ENCODE results near the gene DCBLD2.

Gene DCBLD2

GRCh38 chr3:98798820-98799219 is 102.7 kb downstream of the DCBLD2 start:
- 96% methylated on average over 4 of the region's 4 CpGs for WGBS, 2 experiments
- H3K36me3 ChIP-seq (ENCODE audit: control insufficient read depth, insufficient read depth, low read length) = peaks cover 15% of the 10 kb centered on the region
- no peaks in the 10 kb centered on the region for H3K27me3 ChIP-seq (ENCODE audit: control insufficient read depth, insufficient read depth, low read length, poor library complexity, severe bottlenecking)
- no peak overlapping the region for H3K4me3 ChIP-seq (ENCODE audit: insufficient read depth, low read depth, low read length)
- no peaks in the 10 kb centered on the region for H3K4me1 ChIP-seq (ENCODE audit: control insufficient read depth, insufficient read depth, low read length)
- H3K27ac ChIP-seq (ENCODE audit: insufficient read depth, low read depth, low read length, poor library complexity, severe bottlenecking) = no peak overlapping the region
- no peaks in the 10 kb centered on the region for H3K9me3 ChIP-seq (ENCODE audit: control insufficient read depth, low read length)

DNA sequence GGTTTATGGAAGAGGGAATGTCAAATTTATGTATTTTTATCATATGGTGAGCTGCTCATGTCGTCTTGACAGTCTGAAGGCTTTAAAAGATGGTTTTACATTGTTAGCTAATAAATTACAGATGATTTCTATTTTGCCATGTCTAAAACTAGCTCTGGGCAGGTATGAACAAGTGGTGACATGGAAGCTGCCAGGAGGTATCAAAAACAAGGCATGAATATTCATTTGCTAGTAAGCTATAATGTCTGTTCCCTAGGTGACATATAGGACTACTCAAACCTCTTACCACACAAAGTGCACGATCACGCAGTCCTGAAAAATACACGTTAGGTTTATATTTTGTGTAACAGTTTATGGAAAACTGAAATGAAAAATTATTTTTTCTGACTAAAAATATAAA is 103.6 kb downstream of the DCBLD2 start:
- H3K9me3 ChIP-seq (ENCODE audit: control insufficient read depth, low read length) = no peaks in the 10 kb centered on the region
- peaks cover 15% of the 10 kb centered on the region for H3K36me3 ChIP-seq (ENCODE audit: control insufficient read depth, insufficient read depth, low read length)
- 91 to 94% methylated on average over 1 to 4 of the region's 4 CpGs for WGBS, 2 experiments
- no peak overlapping the region for H3K27ac ChIP-seq (ENCODE audit: insufficient read depth, low read depth, low read length, poor library complexity, severe bottlenecking)
- H3K4me1 ChIP-seq (ENCODE audit: control insufficient read depth, insufficient read depth, low read length) = no peaks in the 10 kb centered on the region
- H3K27me3 ChIP-seq (ENCODE audit: control insufficient read depth, insufficient read depth, low read length, poor library complexity, severe bottlenecking) = no peaks in the 10 kb centered on the region
- no peak overlapping the region for H3K4me3 ChIP-seq (ENCODE audit: insufficient read depth, low read depth, low read length)

GRCh38 chr3:98796334-98796733 is 105.2 kb downstream of the DCBLD2 start:
- H3K27me3 ChIP-seq (ENCODE audit: control insufficient read depth, insufficient read depth, low read length, poor library complexity, severe bottlenecking) = no peaks in the 10 kb centered on the region
- WGBS, 2 experiments = 89 to 98% methylated on average over 5 of the region's 5 CpGs
- H3K27ac ChIP-seq (ENCODE audit: insufficient read depth, low read depth, low read length, poor library complexity, severe bottlenecking) = no peak overlapping the region
- no peaks in the 10 kb centered on the region for H3K4me1 ChIP-seq (ENCODE audit: control insufficient read depth, insufficient read depth, low read length)
- peaks cover 10% of the 10 kb centered on the region for H3K36me3 ChIP-seq (ENCODE audit: control insufficient read depth, insufficient read depth, low read length)
- H3K4me3 ChIP-seq (ENCODE audit: insufficient read depth, low read depth, low read length) = no peak overlapping the region
- H3K9me3 ChIP-seq (ENCODE audit: control insufficient read depth, low read length) = no peaks in the 10 kb centered on the region

GRCh38 chr3:98793971-98794370 is 107.5 kb downstream of the DCBLD2 start:
- no peaks in the 10 kb centered on the region for H3K27me3 ChIP-seq (ENCODE audit: control insufficient read depth, insufficient read depth, low read length, poor library complexity, severe bottlenecking)
- no peak overlapping the region for H3K4me3 ChIP-seq (ENCODE audit: insufficient read depth, low read depth, low read length)
- H3K27ac ChIP-seq (ENCODE audit: insufficient read depth, low read depth, low read length, poor library complexity, severe bottlenecking) = no peak overlapping the region
- no peaks in the 10 kb centered on the region for H3K4me1 ChIP-seq (ENCODE audit: control insufficient read depth, insufficient read depth, low read length)
- H3K9me3 ChIP-seq (ENCODE audit: control insufficient read depth, low read length) = no peaks in the 10 kb centered on the region
- no peaks in the 10 kb centered on the region for H3K36me3 ChIP-seq (ENCODE audit: control insufficient read depth, insufficient read depth, low read length)
- 94 to 100% methylated on average over 2 to 3 of the region's 3 CpGs for WGBS, 2 experiments

- H3K4me1 ChIP-seq (ENCODE audit: control insufficient read depth, insufficient read depth, low read length) = no peaks in the 10 kb centered on the region
- H3K27me3 ChIP-seq (ENCODE audit: control insufficient read depth, insufficient read depth, low read length, poor library complexity, severe bottlenecking) = no peaks in the 10 kb centered on the region
- H3K27ac ChIP-seq (ENCODE audit: insufficient read depth, low read depth, low read length, poor library complexity, severe bottlenecking) = no peak overlapping the region
- 92 to 95% methylated on average over 7 of the region's 7 CpGs for WGBS, 2 experiments
- no peaks in the 10 kb centered on the region for H3K36me3 ChIP-seq (ENCODE audit: control insufficient read depth, insufficient read depth, low read length)
- no peaks in the 10 kb centered on the region for H3K9me3 ChIP-seq (ENCODE audit: control insufficient read depth, low read length)
- H3K4me3 ChIP-seq (ENCODE audit: insufficient read depth, low read depth, low read length) = no peak overlapping the region
Measured at GRCh38 chr3:98791341-98792325, 109.9 kb downstream of the DCBLD2 start.

- 61 to 76% methylated on average over 2 of the region's 2 CpGs for WGBS, 2 experiments
- H3K27me3 ChIP-seq (ENCODE audit: control insufficient read depth, insufficient read depth, low read length, poor library complexity, severe bottlenecking) = no peaks in the 10 kb centered on the region
- no peaks in the 10 kb centered on the region for H3K36me3 ChIP-seq (ENCODE audit: control insufficient read depth, insufficient read depth, low read length)
- no peaks in the 10 kb centered on the region for H3K9me3 ChIP-seq (ENCODE audit: control insufficient read depth, low read length)
- H3K27ac ChIP-seq (ENCODE audit: insufficient read depth, low read depth, low read length, poor library complexity, severe bottlenecking) = no peak overlapping the region
- H3K4me3 ChIP-seq (ENCODE audit: insufficient read depth, low read depth, low read length) = no peak overlapping the region
- no peaks in the 10 kb centered on the region for H3K4me1 ChIP-seq (ENCODE audit: control insufficient read depth, insufficient read depth, low read length)
Measured at GRCh38 chr3:98788651-98789050, 112.8 kb downstream of the DCBLD2 start.

DNA sequence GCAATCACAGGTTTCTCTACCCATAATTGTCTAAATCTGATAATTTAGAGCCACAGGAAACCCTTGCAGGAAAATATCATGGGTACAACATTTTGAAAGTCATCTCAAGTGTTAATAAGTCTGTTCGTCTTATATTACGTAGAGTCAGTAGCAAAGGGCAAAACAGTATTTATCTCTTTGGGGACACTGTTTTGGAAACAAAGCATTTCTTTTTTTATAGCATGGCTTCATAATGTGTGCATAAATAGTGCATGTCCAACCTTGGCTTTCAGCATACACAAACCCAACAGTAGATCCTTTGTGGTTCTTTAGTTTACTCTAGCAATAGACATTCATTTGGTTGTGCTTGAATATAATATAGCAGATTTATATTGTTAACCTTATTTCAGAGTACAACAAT is 114.3 kb downstream of the DCBLD2 start:
- 96 to 97% methylated on average over 2 of the region's 2 CpGs for WGBS, 2 experiments
- no peak overlapping the region for H3K27ac ChIP-seq (ENCODE audit: insufficient read depth, low read depth, low read length, poor library complexity, severe bottlenecking)
- H3K9me3 ChIP-seq (ENCODE audit: control insufficient read depth, low read length) = no peaks in the 10 kb centered on the region
- no peak overlapping the region for H3K4me3 ChIP-seq (ENCODE audit: insufficient read depth, low read depth, low read length)
- H3K4me1 ChIP-seq (ENCODE audit: control insufficient read depth, insufficient read depth, low read length) = no peaks in the 10 kb centered on the region
- no peaks in the 10 kb centered on the region for H3K27me3 ChIP-seq (ENCODE audit: control insufficient read depth, insufficient read depth, low read length, poor library complexity, severe bottlenecking)
- H3K36me3 ChIP-seq (ENCODE audit: control insufficient read depth, insufficient read depth, low read length) = no peaks in the 10 kb centered on the region

DNA sequence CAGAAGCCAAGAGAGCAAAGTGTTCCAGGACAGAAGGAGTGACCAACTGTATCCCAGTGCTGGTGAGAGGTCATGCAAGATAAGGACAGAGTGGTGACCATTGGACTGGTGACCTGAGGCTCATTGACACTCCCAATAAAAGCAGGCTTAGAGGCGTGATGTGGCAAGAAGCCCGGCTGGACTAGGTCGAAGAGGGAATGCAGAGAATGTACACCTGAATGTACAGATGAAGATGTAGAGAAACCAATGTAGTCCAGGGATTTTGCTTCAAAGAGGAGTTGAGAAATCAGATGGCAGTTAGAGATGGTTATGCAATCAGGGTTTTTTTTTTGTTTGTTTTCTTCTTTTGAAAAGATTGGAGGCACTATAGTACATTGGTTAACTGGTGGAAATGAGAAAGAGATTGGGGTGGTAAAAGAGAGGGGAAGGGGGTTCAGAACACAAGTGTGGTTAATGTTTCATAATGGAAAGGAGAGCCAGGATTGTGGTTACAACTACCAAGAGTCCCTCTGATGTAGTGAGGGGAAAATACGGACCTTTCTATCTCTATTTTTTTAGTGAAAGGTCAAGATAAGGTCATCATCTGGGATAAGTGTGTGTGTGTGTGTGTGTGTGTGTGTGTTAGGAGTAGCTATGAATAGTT is 115.0 kb downstream of the DCBLD2 start:
- H3K4me1 ChIP-seq (ENCODE audit: control insufficient read depth, insufficient read depth, low read length) = no peaks in the 10 kb centered on the region
- no peaks in the 10 kb centered on the region for H3K36me3 ChIP-seq (ENCODE audit: control insufficient read depth, insufficient read depth, low read length)
- H3K27me3 ChIP-seq (ENCODE audit: control insufficient read depth, insufficient read depth, low read length, poor library complexity, severe bottlenecking) = no peaks in the 10 kb centered on the region
- no peak overlapping the region for H3K27ac ChIP-seq (ENCODE audit: insufficient read depth, low read depth, low read length, poor library complexity, severe bottlenecking)
- no peaks in the 10 kb centered on the region for H3K9me3 ChIP-seq (ENCODE audit: control insufficient read depth, low read length)
- no peak overlapping the region for H3K4me3 ChIP-seq (ENCODE audit: insufficient read depth, low read depth, low read length)
- WGBS, 2 experiments = 97 to 98% methylated on average over 4 of the region's 4 CpGs

- no peak overlapping the region for H3K27ac ChIP-seq (ENCODE audit: insufficient read depth, low read depth, low read length, poor library complexity, severe bottlenecking)
- H3K4me3 ChIP-seq (ENCODE audit: insufficient read depth, low read depth, low read length) = no peak overlapping the region
- no peaks in the 10 kb centered on the region for H3K27me3 ChIP-seq (ENCODE audit: control insufficient read depth, insufficient read depth, low read length, poor library complexity, severe bottlenecking)
- WGBS, 2 experiments = 76 to 79% methylated on average over 2 of the region's 3 CpGs
- H3K36me3 ChIP-seq (ENCODE audit: control insufficient read depth, insufficient read depth, low read length) = no peaks in the 10 kb centered on the region
- no peaks in the 10 kb centered on the region for H3K9me3 ChIP-seq (ENCODE audit: control insufficient read depth, low read length)
- H3K4me1 ChIP-seq (ENCODE audit: control insufficient read depth, insufficient read depth, low read length) = no peaks in the 10 kb centered on the region
Measured at GRCh38 chr3:98784666-98785600, 116.6 kb downstream of the DCBLD2 start.
